Measurements from ENCODE around the gene OR2T35.

DNA sequence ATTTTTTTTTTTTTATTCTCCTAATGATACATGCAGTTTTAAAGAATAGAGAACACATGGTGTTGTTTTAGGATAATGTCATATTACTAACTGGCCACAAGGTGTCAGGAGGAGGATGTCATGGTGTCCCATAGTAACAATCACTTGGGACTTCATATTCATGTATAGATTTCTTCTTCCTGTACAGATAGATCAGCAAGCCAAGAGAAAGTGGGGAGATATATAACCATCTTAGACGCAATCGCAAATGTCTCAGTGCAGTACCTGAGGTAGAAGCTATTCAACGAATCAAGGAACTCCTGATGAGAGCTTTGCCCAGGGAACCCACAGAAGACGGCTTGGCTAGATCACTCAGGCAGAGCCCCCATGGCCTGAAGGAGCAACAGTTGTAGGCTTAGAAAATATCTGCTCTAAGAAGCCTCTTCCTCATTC is 22.5 kb downstream of the OR2T35 start:
- TF ChIP-seq, protein P1, sequence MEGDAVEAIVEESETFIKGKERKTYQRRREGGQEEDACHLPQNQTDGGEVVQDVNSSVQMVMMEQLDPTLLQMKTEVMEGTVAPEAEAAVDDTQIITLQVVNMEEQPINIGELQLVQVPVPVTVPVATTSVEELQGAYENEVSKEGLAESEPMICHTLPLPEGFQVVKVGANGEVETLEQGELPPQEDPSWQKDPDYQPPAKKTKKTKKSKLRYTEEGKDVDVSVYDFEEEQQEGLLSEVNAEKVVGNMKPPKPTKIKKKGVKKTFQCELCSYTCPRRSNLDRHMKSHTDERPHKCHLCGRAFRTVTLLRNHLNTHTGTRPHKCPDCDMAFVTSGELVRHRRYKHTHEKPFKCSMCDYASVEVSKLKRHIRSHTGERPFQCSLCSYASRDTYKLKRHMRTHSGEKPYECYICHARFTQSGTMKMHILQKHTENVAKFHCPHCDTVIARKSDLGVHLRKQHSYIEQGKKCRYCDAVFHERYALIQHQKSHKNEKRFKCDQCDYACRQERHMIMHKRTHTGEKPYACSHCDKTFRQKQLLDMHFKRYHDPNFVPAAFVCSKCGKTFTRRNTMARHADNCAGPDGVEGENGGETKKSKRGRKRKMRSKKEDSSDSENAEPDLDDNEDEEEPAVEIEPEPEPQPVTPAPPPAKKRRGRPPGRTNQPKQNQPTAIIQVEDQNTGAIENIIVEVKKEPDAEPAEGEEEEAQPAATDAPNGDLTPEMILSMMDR (conservative IDR thresholded peaks at IDR 0.05; ENCODE audit: low read length) = peak; percentile 83
- no peak for TF ChIP-seq EZH2phosphoT487 (IDR thresholded peaks at IDR 0.05; ENCODE audit: borderline replicate concordance, low read depth, low read length)

Data from OCI-LY7 (cell line).